ENCODE results near the gene SLC39A7. TPM values are rescaled to one million over a fixed set of nuclear protein-coding genes. Genes with fewer than 3 reads are reported as not detected.

The SLC39A7 gene
- total RNA-seq, 1 experiment from 2014 or later, result 128 TPM

- peak overlapping the region; percentile 70 for H3K4me3 ChIP-seq (ENCODE audit: low read length)
- peaks cover 7% of the 10 kb centered on the region for H3F3A ChIP-seq (ENCODE audit: low read length, unreplicated experiment)
- TF ChIP-seq EZH2phosphoT487 (IDR thresholded peaks at IDR 0.05; ENCODE audit: borderline replicate concordance, low read length) (no peak), EZH2 (IDR thresholded peaks at IDR 0.05; ENCODE audit: low read length, unreplicated experiment) (no peak), CTCF (conservative IDR thresholded peaks at IDR 0.05; ENCODE audit: low read depth, low read length) (no peak)
- peak overlapping the region; percentile 69 for H3K9ac ChIP-seq (ENCODE audit: low read length)
- ATAC-seq, result peak; percentile 34
- H3K27ac ChIP-seq (ENCODE audit: low read length), result peak overlapping the region; percentile 72
- intact Hi-C loops (cut with micrococcal nuclease), result loop anchor here (1.0 to 2.0 kb wide), 4 partner anchors 43 to 127 kb away; partner anchors contain the start of gene RGL2
- BruUV-seq (replicated peaks), result TSS peak; percentile 93
- H3K4me2 ChIP-seq (ENCODE audit: low read length), result peak overlapping the region; percentile 89
- H3K9me3 ChIP-seq (ENCODE audit: low read length), result no peaks in the 10 kb centered on the region
- POLR2A ChIA-PET (ENCODE audit: unreplicated experiment), result interaction anchor here (0.5 to 1.0 kb wide), 5 partner anchors 11 to 1120 kb away, joined by 3 to 7 read pairs (median 4); partner anchors contain the start of gene FKBPL
- H3K79me2 ChIP-seq (ENCODE audit: low read length), result no peaks in the 10 kb centered on the region
- no peaks in the 10 kb centered on the region for H3K27me3 ChIP-seq (ENCODE audit: low read length)
- no peaks in the 10 kb centered on the region for H3K36me3 ChIP-seq (ENCODE audit: low read depth, low read length)
- peak; percentile 93 for DNase-seq
- peak overlapping the region; percentile 81 for H2AFZ ChIP-seq (ENCODE audit: low read length)
- H3K9me2 ChIP-seq (replicated peaks; ENCODE audit: low read length), result no peaks in the 10 kb centered on the region
- H3K4me1 ChIP-seq (ENCODE audit: insufficient read depth, low read length), result peaks cover 30% of the 10 kb centered on the region
- CTCF ChIA-PET, result interaction anchor here (0.5 to 2.0 kb wide), 4 partner anchors 10 to 100 kb away, joined by 3 to 8 read pairs (median 5); no protein-coding TSS in a partner anchor
- no peaks in the 10 kb centered on the region for H4K20me1 ChIP-seq (ENCODE audit: low read length)
Measured at GRCh38 chr6:33249732-33250630, 49.3 kb downstream of the SLC39A7 start.

GRCh38 chr6:33250731-33251130, 50.1 kb downstream of the SLC39A7 start:
- no peak overlapping the region for H3K4me3 ChIP-seq (ENCODE audit: low read length)
- POLR2A ChIA-PET (ENCODE audit: unreplicated experiment), result interaction anchor here (0.6 to 1.0 kb wide), 3 partner anchors 10 to 279 kb away, joined by 3 to 6 read pairs (median 4); no protein-coding TSS in a partner anchor
- H3K4me1 ChIP-seq (ENCODE audit: insufficient read depth, low read length), result peaks cover 30% of the 10 kb centered on the region
- no peaks in the 10 kb centered on the region for H3K9me3 ChIP-seq (ENCODE audit: low read length)
- CTCF ChIA-PET, result interaction anchor here (0.7 to 2.0 kb wide), 2 partner anchors 9 to 99 kb away, joined by 3 to 8 read pairs; no protein-coding TSS in a partner anchor
- peak overlapping the region; percentile 89 for H3K4me2 ChIP-seq (ENCODE audit: low read length)
- H3F3A ChIP-seq (ENCODE audit: low read length, unreplicated experiment), result peaks cover 7% of the 10 kb centered on the region
- no peaks in the 10 kb centered on the region for H3K79me2 ChIP-seq (ENCODE audit: low read length)
- no peaks in the 10 kb centered on the region for H4K20me1 ChIP-seq (ENCODE audit: low read length)
- ATAC-seq, result no peak
- no peaks in the 10 kb centered on the region for H3K9me2 ChIP-seq (replicated peaks; ENCODE audit: low read length)
- no peak for TF ChIP-seq EZH2phosphoT487 (IDR thresholded peaks at IDR 0.05; ENCODE audit: borderline replicate concordance, low read length)
- no peak for TF ChIP-seq CTCF (conservative IDR thresholded peaks at IDR 0.05; ENCODE audit: low read depth, low read length)
- TF ChIP-seq EZH2 (IDR thresholded peaks at IDR 0.05; ENCODE audit: low read length, unreplicated experiment), result no peak
- peak overlapping the region; percentile 72 for H3K27ac ChIP-seq (ENCODE audit: low read length)
- H3K27me3 ChIP-seq (ENCODE audit: low read length), result no peaks in the 10 kb centered on the region
- DNase-seq, result no peak
- no peak overlapping the region for H2AFZ ChIP-seq (ENCODE audit: low read length)
- no peaks in the 10 kb centered on the region for H3K36me3 ChIP-seq (ENCODE audit: low read depth, low read length)
- BruUV-seq (replicated peaks), result no TSS peak
- intact Hi-C loops (cut with micrococcal nuclease), result loop anchor here (2.0 kb wide), 1 partner anchor 48 kb away; the partner anchor contains the start of gene RGL2
- no peak overlapping the region for H3K9ac ChIP-seq (ENCODE audit: low read length)
